ENCODE results near the gene SLC14A1. TPM values are rescaled to one million over a fixed set of nuclear protein-coding genes. Genes with fewer than 3 reads are reported as not detected.

Gene SLC14A1
- total and polyA plus RNA-seq, 5 donors from 2014 or later, result 7.8 to 35.1 (median 10.5) TPM

GRCh38 chr18:45764000-45764686 is 40.2 kb downstream of the SLC14A1 start:
- no peak for ATAC-seq (ENCODE audit: low read depth in 2 of 2)
- Mint-ChIP-seq H3K9me3 (peaks cover 0 to 1% (median 0%) of the 10 kb centered on the region in 7 donors), H3K27me3 (peaks cover 14% of the 10 kb centered on the region), H3K4me3 (no peak overlapping the region), H3K4me1 (peaks cover 0 to 6% (median 2%) of the 10 kb centered on the region in 4 donors), H3K36me3 (no peaks in the 10 kb centered on the region), H3K27ac (no peak overlapping the region)
- peak in 1 of 3 donors; percentile 4 for DNase-seq
- H3K4me1 ChIP-seq (ENCODE audit: control insufficient read depth, insufficient read depth, low read length, poor library complexity, severe bottlenecking), result no peaks in the 10 kb centered on the region
- H3K27ac ChIP-seq (ENCODE audit: insufficient read depth, low read length, poor library complexity, severe bottlenecking), result no peak overlapping the region
- H3K27me3 ChIP-seq (ENCODE audit: control insufficient read depth, insufficient read depth, low read length), result peaks cover 5% of the 10 kb centered on the region
- H3K9me3 ChIP-seq (ENCODE audit: control insufficient read depth in 2 of 2, low read length in 2 of 2), result no peaks in the 10 kb centered on the region
- no peak overlapping the region for H3K4me3 ChIP-seq (ENCODE audit: low read depth, low read length)
- H3K36me3 ChIP-seq (ENCODE audit: control insufficient read depth, insufficient read depth, low read length), result no peaks in the 10 kb centered on the region

GRCh38 chr18:45765796-45766195 is 41.8 kb downstream of the SLC14A1 start:
- Histone ChIP-seq H3K36me3 (ENCODE audit: control insufficient read depth, insufficient read depth, low read length) (no peaks in the 10 kb centered on the region), H3K27ac (ENCODE audit: insufficient read depth, low read length, poor library complexity, severe bottlenecking) (no peak overlapping the region), H3K9me3 (ENCODE audit: control insufficient read depth in 2 of 2, low read length in 2 of 2) (no peaks in the 10 kb centered on the region), H3K4me1 (ENCODE audit: control insufficient read depth, insufficient read depth, low read length, poor library complexity, severe bottlenecking) (no peaks in the 10 kb centered on the region), H3K27me3 (ENCODE audit: control insufficient read depth, insufficient read depth, low read length) (peaks cover 7% of the 10 kb centered on the region), H3K4me3 (ENCODE audit: low read depth, low read length) (no peak overlapping the region)
- no peak overlapping the region for H3K4me3 Mint-ChIP-seq
- no peaks in the 10 kb centered on the region for H3K36me3 Mint-ChIP-seq
- H3K27ac Mint-ChIP-seq, result no peak overlapping the region
- H3K4me1 Mint-ChIP-seq, result peaks cover 0 to 14% (median 0%) of the 10 kb centered on the region in 4 donors
- H3K27me3 Mint-ChIP-seq, result peaks cover 21% of the 10 kb centered on the region
- peaks cover 0 to 1% (median 0%) of the 10 kb centered on the region in 7 donors for H3K9me3 Mint-ChIP-seq
- no peak for DNase-seq
- ATAC-seq (ENCODE audit: low read depth in 2 of 2), result no peak

GRCh38 chr18:45771587-45772480 is 47.9 kb downstream of the SLC14A1 start:
- Histone ChIP-seq H3K27ac (ENCODE audit: insufficient read depth, low read length, poor library complexity, severe bottlenecking) (no peak overlapping the region), H3K4me1 (ENCODE audit: control insufficient read depth, insufficient read depth, low read length, poor library complexity, severe bottlenecking) (peaks cover 22% of the 10 kb centered on the region), H3K4me3 (ENCODE audit: low read depth, low read length) (no peak overlapping the region), H3K27me3 (ENCODE audit: control insufficient read depth, insufficient read depth, low read length) (peaks cover 7% of the 10 kb centered on the region), H3K36me3 (ENCODE audit: control insufficient read depth, insufficient read depth, low read length) (no peaks in the 10 kb centered on the region), H3K9me3 (ENCODE audit: control insufficient read depth in 2 of 2, low read length in 2 of 2) (no peaks in the 10 kb centered on the region)
- Mint-ChIP-seq H3K9me3 (peaks cover 0 to 7% (median 0%) of the 10 kb centered on the region in 7 donors), H3K4me3 (no peak overlapping the region), H3K27me3 (peaks cover 59% of the 10 kb centered on the region), H3K4me1 (peaks cover 17 to 28% (median 19%) of the 10 kb centered on the region in 4 donors), H3K27ac (no peak overlapping the region), H3K36me3 (no peaks in the 10 kb centered on the region)
- ATAC-seq (ENCODE audit: low read depth in 2 of 2) (no peak), DNase-seq (no peak)

GRCh38 chr18:45774065-45774521 is 50.1 kb downstream of the SLC14A1 start:
- Mint-ChIP-seq H3K27me3 (peaks cover 50% of the 10 kb centered on the region), H3K9me3 (peaks cover 0 to 7% (median 0%) of the 10 kb centered on the region in 7 donors), H3K4me1 (peaks cover 17 to 28% (median 18%) of the 10 kb centered on the region in 4 donors), H3K27ac (peak overlapping the region; percentile 0 to 7 (median 0)), H3K4me3 (peak overlapping the region in 3 of 4 donors; percentile 12 to 82 (median 33)), H3K36me3 (no peaks in the 10 kb centered on the region)
- Histone ChIP-seq H3K9me3 (ENCODE audit: control insufficient read depth in 2 of 2, low read length in 2 of 2) (no peaks in the 10 kb centered on the region), H3K4me1 (ENCODE audit: control insufficient read depth, insufficient read depth, low read length, poor library complexity, severe bottlenecking) (peaks cover 22% of the 10 kb centered on the region), H3K4me3 (ENCODE audit: low read depth, low read length) (peak overlapping the region; percentile 37), H3K36me3 (ENCODE audit: control insufficient read depth, insufficient read depth, low read length) (no peaks in the 10 kb centered on the region), H3K27me3 (ENCODE audit: control insufficient read depth, insufficient read depth, low read length) (peaks cover 3% of the 10 kb centered on the region), H3K27ac (ENCODE audit: insufficient read depth, low read length, poor library complexity, severe bottlenecking) (no peak overlapping the region)
- ATAC-seq (ENCODE audit: low read depth in 2 of 2), result peak; percentile 10 to 32
- peak in 1 of 3 donors; percentile 29 for DNase-seq

- DNase-seq (peak in 2 of 3 donors; percentile 38 to 77), ATAC-seq (ENCODE audit: low read depth in 2 of 2) (peak; percentile 54 to 70)
- peak overlapping the region; percentile 28 to 82 (median 63) for H3K27ac Mint-ChIP-seq
- H3K36me3 ChIP-seq (ENCODE audit: control insufficient read depth, insufficient read depth, low read length), result no peaks in the 10 kb centered on the region
- H3K4me3 ChIP-seq (ENCODE audit: low read depth, low read length), result peak overlapping the region; percentile 61
- peaks cover 0 to 5% (median 0%) of the 10 kb centered on the region in 7 donors for H3K9me3 Mint-ChIP-seq
- H3K27me3 Mint-ChIP-seq, result peaks cover 45% of the 10 kb centered on the region
- peaks cover 10 to 28% (median 18%) of the 10 kb centered on the region in 4 donors for H3K4me1 Mint-ChIP-seq
- no peaks in the 10 kb centered on the region for H3K9me3 ChIP-seq (ENCODE audit: control insufficient read depth in 2 of 2, low read length in 2 of 2)
- no peaks in the 10 kb centered on the region for H3K27me3 ChIP-seq (ENCODE audit: control insufficient read depth, insufficient read depth, low read length)
- H3K4me1 ChIP-seq (ENCODE audit: control insufficient read depth, insufficient read depth, low read length, poor library complexity, severe bottlenecking), result peaks cover 22% of the 10 kb centered on the region
- H3K27ac ChIP-seq (ENCODE audit: insufficient read depth, low read length, poor library complexity, severe bottlenecking), result no peak overlapping the region
- no peaks in the 10 kb centered on the region for H3K36me3 Mint-ChIP-seq
- peak overlapping the region; percentile 82 to 92 (median 88) for H3K4me3 Mint-ChIP-seq
These were observed 51.3 kb downstream of the SLC14A1 start for GRCh38 chr18:45775241-45775676.

- Histone ChIP-seq H3K27ac (ENCODE audit: insufficient read depth, low read length, poor library complexity, severe bottlenecking) (no peak overlapping the region), H3K36me3 (ENCODE audit: control insufficient read depth, insufficient read depth, low read length) (no peaks in the 10 kb centered on the region), H3K4me1 (ENCODE audit: control insufficient read depth, insufficient read depth, low read length, poor library complexity, severe bottlenecking) (peaks cover 22% of the 10 kb centered on the region), H3K27me3 (ENCODE audit: control insufficient read depth, insufficient read depth, low read length) (no peaks in the 10 kb centered on the region), H3K9me3 (ENCODE audit: control insufficient read depth in 2 of 2, low read length in 2 of 2) (no peaks in the 10 kb centered on the region), H3K4me3 (ENCODE audit: low read depth, low read length) (peak overlapping the region; percentile 61)
- peak overlapping the region in 3 of 4 donors; percentile 85 to 92 (median 91) for H3K4me3 Mint-ChIP-seq
- DNase-seq (no peak), ATAC-seq (ENCODE audit: low read depth in 2 of 2) (no peak)
- peak overlapping the region in 1 of 3 donors; percentile 82 for H3K27ac Mint-ChIP-seq
- peaks cover 0 to 5% (median 0%) of the 10 kb centered on the region in 7 donors for H3K9me3 Mint-ChIP-seq
- peaks cover 10 to 28% (median 18%) of the 10 kb centered on the region in 4 donors for H3K4me1 Mint-ChIP-seq
- H3K27me3 Mint-ChIP-seq, result peaks cover 43% of the 10 kb centered on the region
- H3K36me3 Mint-ChIP-seq, result no peaks in the 10 kb centered on the region
These were observed 51.8 kb downstream of the SLC14A1 start for GRCh38 chr18:45775743-45776142.

GRCh38 chr18:45777393-45777792 is 53.4 kb downstream of the SLC14A1 start:
- H3K27ac ChIP-seq (ENCODE audit: insufficient read depth, low read length, poor library complexity, severe bottlenecking), result no peak overlapping the region
- Mint-ChIP-seq H3K4me1 (peaks cover 10 to 24% (median 18%) of the 10 kb centered on the region in 4 donors), H3K9me3 (peaks cover 0 to 5% (median 0%) of the 10 kb centered on the region in 7 donors), H3K4me3 (no peak overlapping the region), H3K27ac (no peak overlapping the region), H3K36me3 (no peaks in the 10 kb centered on the region), H3K27me3 (peaks cover 45% of the 10 kb centered on the region)
- H3K4me1 ChIP-seq (ENCODE audit: control insufficient read depth, insufficient read depth, low read length, poor library complexity, severe bottlenecking), result peaks cover 22% of the 10 kb centered on the region
- no peak overlapping the region for H3K4me3 ChIP-seq (ENCODE audit: low read depth, low read length)
- no peaks in the 10 kb centered on the region for H3K9me3 ChIP-seq (ENCODE audit: control insufficient read depth in 2 of 2, low read length in 2 of 2)
- no peaks in the 10 kb centered on the region for H3K36me3 ChIP-seq (ENCODE audit: control insufficient read depth, insufficient read depth, low read length)
- ATAC-seq (ENCODE audit: low read depth in 2 of 2) (no peak), DNase-seq (no peak)
- H3K27me3 ChIP-seq (ENCODE audit: control insufficient read depth, insufficient read depth, low read length), result peaks cover 2% of the 10 kb centered on the region

Measured in CD4-positive, CD25-positive, alpha-beta regulatory T cell (primary cell).